ENCODE results near the gene C2orf15.

DNA sequence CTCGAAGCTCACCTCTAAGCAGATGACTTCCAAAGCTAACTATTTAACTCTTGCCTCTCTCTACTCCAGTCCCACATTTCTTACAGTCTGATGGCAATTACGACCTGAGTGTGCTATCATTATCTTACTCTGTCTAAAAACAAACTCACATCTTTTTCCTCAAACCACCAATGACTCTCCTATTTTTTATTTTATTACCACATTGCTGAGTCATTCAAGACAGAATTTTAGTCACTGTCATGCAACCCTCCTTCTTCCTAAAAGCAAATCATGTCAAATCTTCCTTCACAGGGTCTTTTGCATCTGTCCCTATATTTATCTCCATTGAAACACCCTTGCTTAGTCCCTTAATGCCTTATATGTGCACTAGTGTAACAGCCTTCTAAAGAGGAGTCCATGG is 34.6 kb upstream of the C2orf15 start:
- no peak for TF ChIP-seq CTCF (IDR thresholded peaks at IDR 0.05)
- TF ChIP-seq POLR2AphosphoS5 (IDR thresholded peaks at IDR 0.05; ENCODE audit: low read depth, low read length): no peak
- TF ChIP-seq, protein P1, sequence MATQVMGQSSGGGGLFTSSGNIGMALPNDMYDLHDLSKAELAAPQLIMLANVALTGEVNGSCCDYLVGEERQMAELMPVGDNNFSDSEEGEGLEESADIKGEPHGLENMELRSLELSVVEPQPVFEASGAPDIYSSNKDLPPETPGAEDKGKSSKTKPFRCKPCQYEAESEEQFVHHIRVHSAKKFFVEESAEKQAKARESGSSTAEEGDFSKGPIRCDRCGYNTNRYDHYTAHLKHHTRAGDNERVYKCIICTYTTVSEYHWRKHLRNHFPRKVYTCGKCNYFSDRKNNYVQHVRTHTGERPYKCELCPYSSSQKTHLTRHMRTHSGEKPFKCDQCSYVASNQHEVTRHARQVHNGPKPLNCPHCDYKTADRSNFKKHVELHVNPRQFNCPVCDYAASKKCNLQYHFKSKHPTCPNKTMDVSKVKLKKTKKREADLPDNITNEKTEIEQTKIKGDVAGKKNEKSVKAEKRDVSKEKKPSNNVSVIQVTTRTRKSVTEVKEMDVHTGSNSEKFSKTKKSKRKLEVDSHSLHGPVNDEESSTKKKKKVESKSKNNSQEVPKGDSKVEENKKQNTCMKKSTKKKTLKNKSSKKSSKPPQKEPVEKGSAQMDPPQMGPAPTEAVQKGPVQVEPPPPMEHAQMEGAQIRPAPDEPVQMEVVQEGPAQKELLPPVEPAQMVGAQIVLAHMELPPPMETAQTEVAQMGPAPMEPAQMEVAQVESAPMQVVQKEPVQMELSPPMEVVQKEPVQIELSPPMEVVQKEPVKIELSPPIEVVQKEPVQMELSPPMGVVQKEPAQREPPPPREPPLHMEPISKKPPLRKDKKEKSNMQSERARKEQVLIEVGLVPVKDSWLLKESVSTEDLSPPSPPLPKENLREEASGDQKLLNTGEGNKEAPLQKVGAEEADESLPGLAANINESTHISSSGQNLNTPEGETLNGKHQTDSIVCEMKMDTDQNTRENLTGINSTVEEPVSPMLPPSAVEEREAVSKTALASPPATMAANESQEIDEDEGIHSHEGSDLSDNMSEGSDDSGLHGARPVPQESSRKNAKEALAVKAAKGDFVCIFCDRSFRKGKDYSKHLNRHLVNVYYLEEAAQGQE (IDR thresholded peaks at IDR 0.05; ENCODE audit: insufficient read depth in 1 of 2, low read depth in 2 of 2, low read length in 1 of 2): no peak
- TF ChIP-seq SIN3A (IDR thresholded peaks at IDR 0.05; ENCODE audit: borderline replicate concordance, insufficient read depth, low read depth, low read length): no peak
- no peak for TF ChIP-seq TCF7L2 (IDR thresholded peaks at IDR 0.05; ENCODE audit: low read depth, low read length)

Measured in Panc1 (cell line).